ENCODE measurements around the gene LPP. TPM values are rescaled to one million over a fixed set of nuclear protein-coding genes. Genes with fewer than 3 reads are reported as not detected.

Gene LPP
- total and polyA plus RNA-seq, 2 donors from 2014 or later = 6.7 to 233 TPM

GRCh38 chr3:188682316-188682715, 528.4 kb downstream of the LPP start:
- intact Hi-C loops (cut with DNase I) = no loop called here
- no peak for FAIRE-seq
- Histone ChIP-seq H3K9me3 (ENCODE audit: control insufficient read depth in 2 of 3, insufficient read depth in 1 of 3, low read length in 3 of 3) (no peaks in the 10 kb centered on the region), H3K36me3 (ENCODE audit: control insufficient read depth in 2 of 3, insufficient read depth in 3 of 3, low read length in 3 of 3) (no peaks in the 10 kb centered on the region), H3K27me3 (ENCODE audit: control insufficient read depth, insufficient read depth, low read length) (no peaks in the 10 kb centered on the region), H3K4me1 (ENCODE audit: control insufficient read depth in 2 of 3, insufficient read depth in 2 of 3, low read depth in 1 of 3, low read length in 3 of 3) (peaks cover 0 to 12% (median 5%) of the 10 kb centered on the region in 3 donors), H3K9ac (ENCODE audit: low read length in 3 of 3) (no peak overlapping the region), H3K4me3 (ENCODE audit: low read length in 3 of 3) (no peak overlapping the region), H3K27ac (ENCODE audit: low read depth in 2 of 2, low read length in 2 of 2) (peak overlapping the region in 1 of 2 donors; percentile 5)
- no peak for DNase-seq
- no peak for TF ChIP-seq CTCF (IDR thresholded peaks at IDR 0.05; ENCODE audit: borderline replicate concordance, extremely low read depth, insufficient read depth)

- Histone ChIP-seq H3K36me3 (ENCODE audit: control insufficient read depth in 2 of 3, insufficient read depth in 3 of 3, low read length in 3 of 3) (no peaks in the 10 kb centered on the region), H3K4me3 (ENCODE audit: low read length in 3 of 3) (no peak overlapping the region), H3K9me3 (ENCODE audit: control insufficient read depth in 2 of 3, insufficient read depth in 1 of 3, low read length in 3 of 3) (no peaks in the 10 kb centered on the region), H3K4me1 (ENCODE audit: control insufficient read depth in 2 of 3, insufficient read depth in 2 of 3, low read depth in 1 of 3, low read length in 3 of 3) (peaks cover 0 to 12% (median 5%) of the 10 kb centered on the region in 3 donors), H3K27me3 (ENCODE audit: control insufficient read depth, insufficient read depth, low read length) (no peaks in the 10 kb centered on the region), H3K9ac (ENCODE audit: low read length in 3 of 3) (no peak overlapping the region), H3K27ac (ENCODE audit: low read depth in 2 of 2, low read length in 2 of 2) (peak overlapping the region in 1 of 2 donors; percentile 50)
- no peak for TF ChIP-seq CTCF (IDR thresholded peaks at IDR 0.05; ENCODE audit: borderline replicate concordance, extremely low read depth, insufficient read depth)
- intact Hi-C loops (cut with DNase I) = no loop called here
- DNase-seq (no peak), FAIRE-seq (no peak)
Observed at GRCh38 chr3:188683032-188683521, 529.1 kb downstream of the LPP start.

GRCh38 chr3:188684276-188684675, 530.3 kb downstream of the LPP start:
- Histone ChIP-seq H3K9me3 (ENCODE audit: control insufficient read depth in 2 of 3, insufficient read depth in 1 of 3, low read length in 3 of 3) (no peaks in the 10 kb centered on the region), H3K9ac (ENCODE audit: low read length in 3 of 3) (no peak overlapping the region), H3K27ac (ENCODE audit: low read depth in 2 of 2, low read length in 2 of 2) (no peak overlapping the region), H3K27me3 (ENCODE audit: control insufficient read depth, insufficient read depth, low read length) (no peaks in the 10 kb centered on the region), H3K4me1 (ENCODE audit: control insufficient read depth in 2 of 3, insufficient read depth in 2 of 3, low read depth in 1 of 3, low read length in 3 of 3) (peaks cover 0 to 12% (median 5%) of the 10 kb centered on the region in 3 donors), H3K4me3 (ENCODE audit: low read length in 3 of 3) (no peak overlapping the region), H3K36me3 (ENCODE audit: control insufficient read depth in 2 of 3, insufficient read depth in 3 of 3, low read length in 3 of 3) (no peaks in the 10 kb centered on the region)
- intact Hi-C loops (cut with DNase I) = no loop called here
- TF ChIP-seq CTCF (IDR thresholded peaks at IDR 0.05; ENCODE audit: borderline replicate concordance, extremely low read depth, insufficient read depth) = no peak
- DNase-seq (no peak), FAIRE-seq (no peak)

- FAIRE-seq (no peak), DNase-seq (no peak)
- H3K4me1 ChIP-seq (ENCODE audit: control insufficient read depth in 2 of 3, insufficient read depth in 2 of 3, low read depth in 1 of 3, low read length in 3 of 3) = peaks cover 0 to 12% (median 5%) of the 10 kb centered on the region in 3 donors
Observed at GRCh38 chr3:188685789-188686188, 531.8 kb downstream of the LPP start.

More at GRCh38 chr3:188685789-188686188, 531.8 kb downstream of the LPP start:
- Histone ChIP-seq H3K27ac (ENCODE audit: low read depth in 2 of 2, low read length in 2 of 2) (no peak overlapping the region), H3K9ac (ENCODE audit: low read length in 3 of 3) (no peak overlapping the region), H3K4me3 (ENCODE audit: low read length in 3 of 3) (no peak overlapping the region), H3K36me3 (ENCODE audit: control insufficient read depth in 2 of 3, insufficient read depth in 3 of 3, low read length in 3 of 3) (no peaks in the 10 kb centered on the region), H3K27me3 (ENCODE audit: control insufficient read depth, insufficient read depth, low read length) (no peaks in the 10 kb centered on the region), H3K9me3 (ENCODE audit: control insufficient read depth in 2 of 3, insufficient read depth in 1 of 3, low read length in 3 of 3) (no peaks in the 10 kb centered on the region)
- intact Hi-C loops (cut with DNase I) = no loop called here
- no peak for TF ChIP-seq CTCF (IDR thresholded peaks at IDR 0.05; ENCODE audit: borderline replicate concordance, extremely low read depth, insufficient read depth)

All from kidney (tissue), 14 donors.